HL-60/S4 treated with retinoic acid at 250 ng/mL for 4 days and 3 days (cell line): ENCODE results near the gene SMCO3.

Experiments used
- in situ Hi-C: fragments of 300-500 bp; cut with MboI; formaldehyde crosslinking; loops from 2 replicates; pipeline ENCODE4 v1.7.0; 2022; ENCODE audit warnings: low sequenced_read_pairs

The SMCO3 gene

DNA sequence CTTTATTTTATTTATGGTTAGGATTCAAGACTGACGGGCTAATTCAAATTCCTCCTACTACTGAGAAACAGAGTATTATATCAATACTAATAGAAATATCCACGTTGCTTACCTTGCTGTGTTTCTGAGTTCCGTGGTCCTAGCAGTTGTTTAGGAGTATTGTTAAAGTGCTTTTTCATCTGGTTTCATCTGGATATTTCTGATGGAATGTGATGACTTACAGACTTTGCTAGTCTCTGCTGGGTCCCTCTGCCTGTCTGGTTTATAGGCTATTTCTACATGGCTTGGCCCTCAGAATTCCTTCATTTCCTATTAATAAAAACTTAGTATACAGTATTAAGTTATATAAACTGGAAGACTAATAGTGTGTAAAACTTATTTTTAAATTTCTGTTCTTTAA is at the start of gene SMCO3:
SMCO3 (minus strand) TSS at position 169 of the 400 bp plus-strand sequence. CDS start 7,502 bp downstream, outside the sequence.
- in situ Hi-C loops: no loop called here

- in situ Hi-C loops: no loop called here
Measured at GRCh38 chr12:14860490-14860889, 46.5 kb upstream of the SMCO3 start.

DNA sequence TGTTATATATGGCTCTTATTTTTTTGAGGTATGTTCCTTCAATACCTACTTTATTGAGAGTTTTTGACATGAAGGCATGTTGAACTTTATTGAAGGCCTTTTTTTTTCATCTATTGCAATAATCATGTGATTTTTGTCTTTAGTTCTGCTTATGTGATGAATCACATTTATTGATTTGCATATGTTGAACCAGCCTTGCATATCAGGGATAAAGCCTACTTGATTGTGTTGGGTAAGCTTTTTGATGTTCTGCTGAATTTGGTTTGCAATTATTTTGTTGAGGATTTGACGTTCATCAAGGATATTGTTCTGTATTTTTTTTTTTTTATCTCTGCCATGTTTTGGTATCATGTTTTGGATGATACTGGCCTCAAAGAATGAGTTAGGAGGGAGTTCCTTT is 44.5 kb upstream of the SMCO3 start:
- in situ Hi-C loops: no loop called here

DNA sequence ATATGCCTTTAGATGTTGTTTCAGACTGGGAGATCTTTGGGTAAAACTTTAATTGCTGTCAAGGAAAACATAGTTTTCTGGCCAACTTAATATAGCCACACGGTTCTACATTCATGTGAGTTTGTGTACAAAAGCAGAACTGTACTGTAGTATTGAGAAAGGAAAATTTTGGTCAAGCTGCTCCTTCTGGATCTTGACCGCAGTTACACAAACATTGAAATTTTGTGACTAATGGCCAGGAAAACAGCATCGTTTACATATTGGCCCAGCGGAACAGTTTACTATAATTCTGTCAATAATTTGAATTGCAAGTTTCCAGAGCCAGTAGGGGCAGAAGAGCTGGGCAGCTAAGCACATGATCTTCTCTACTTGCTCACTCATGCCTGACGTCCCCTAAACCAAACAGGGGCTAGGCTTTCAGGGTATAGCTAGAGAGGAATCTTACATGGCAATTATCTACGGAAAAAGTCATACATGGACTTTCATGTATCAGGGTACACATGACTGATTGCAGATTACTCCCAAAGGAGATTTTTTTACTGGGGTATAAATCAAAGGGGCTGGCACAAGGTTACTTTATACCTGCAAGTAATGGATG is 40.7 kb upstream of the SMCO3 start:
- in situ Hi-C loops: no loop called here

DNA sequence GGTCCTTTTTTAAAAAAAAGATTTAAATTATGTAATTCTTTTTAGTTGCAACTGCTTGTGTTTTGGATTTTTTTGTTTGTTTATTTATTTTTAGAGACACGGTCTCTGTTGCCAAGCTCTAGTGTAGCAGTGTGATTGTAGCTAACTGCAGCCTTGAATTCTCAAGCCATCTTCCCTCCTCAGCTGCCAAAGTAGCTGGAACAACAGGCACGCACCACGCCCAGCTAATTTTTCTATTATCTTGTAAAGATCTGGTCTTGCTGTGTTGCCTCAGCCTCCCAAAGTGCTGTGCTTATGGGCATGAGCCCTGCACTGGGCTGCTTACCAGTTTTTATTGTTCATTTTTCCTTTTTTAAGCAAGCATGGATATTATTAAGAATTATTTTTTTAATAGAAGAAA is 40.0 kb upstream of the SMCO3 start:
- in situ Hi-C loops: no loop called here

DNA sequence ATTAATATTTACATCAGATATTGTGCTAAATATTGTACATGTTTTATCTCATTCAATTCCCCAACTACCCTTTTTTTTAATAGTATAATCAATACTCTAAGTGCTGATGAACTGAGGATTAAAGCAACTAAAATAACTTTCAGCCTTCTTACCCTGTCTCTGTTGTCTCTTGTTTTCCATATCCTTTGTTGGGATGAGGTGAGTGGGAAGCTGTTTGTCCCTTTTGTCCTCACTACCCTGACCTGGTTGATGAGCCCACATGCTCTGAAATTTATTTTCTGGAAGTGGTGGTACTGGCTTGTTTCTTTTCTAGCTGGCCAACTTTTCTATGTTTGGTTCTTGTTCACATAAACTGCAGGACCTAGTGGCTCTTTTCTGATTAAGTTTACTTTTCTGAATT is 38.9 kb upstream of the SMCO3 start:
- in situ Hi-C loops: no loop called here

DNA sequence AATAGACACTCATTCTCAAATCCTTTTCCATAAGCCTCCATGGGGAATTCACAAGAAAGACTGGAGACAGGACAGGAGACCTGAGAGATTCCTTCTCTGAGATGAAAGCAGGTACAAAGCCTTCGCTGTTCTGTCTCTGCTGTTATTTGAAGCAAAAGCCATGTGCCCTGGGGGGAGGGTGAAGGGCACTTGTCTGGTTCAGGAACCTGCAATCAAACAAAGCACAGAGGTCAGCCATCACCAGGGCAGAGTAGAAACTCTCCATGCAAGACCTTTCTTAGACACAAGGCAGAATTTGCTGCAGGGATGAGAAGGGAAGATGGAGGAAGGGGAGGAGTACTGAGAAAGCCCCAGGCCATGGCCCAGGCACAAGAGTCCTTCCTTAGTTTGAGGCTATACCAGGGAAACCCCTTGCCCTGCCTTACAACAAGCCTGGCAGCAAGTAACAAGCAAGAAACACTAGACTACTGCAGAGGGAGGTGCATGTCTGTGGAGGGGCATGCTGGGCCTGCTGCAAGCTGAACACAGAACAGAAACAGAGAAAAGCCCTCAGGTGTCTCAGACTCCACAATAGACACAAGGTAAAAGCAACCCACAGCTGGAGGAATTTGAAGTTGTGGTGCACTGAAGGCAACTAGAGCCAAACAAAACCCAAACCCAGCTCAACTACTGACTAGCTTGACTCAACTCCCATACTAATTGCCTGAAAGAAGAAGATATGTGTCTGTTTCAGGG is 37.1 kb upstream of the SMCO3 start:
- in situ Hi-C loops: no loop called here

DNA sequence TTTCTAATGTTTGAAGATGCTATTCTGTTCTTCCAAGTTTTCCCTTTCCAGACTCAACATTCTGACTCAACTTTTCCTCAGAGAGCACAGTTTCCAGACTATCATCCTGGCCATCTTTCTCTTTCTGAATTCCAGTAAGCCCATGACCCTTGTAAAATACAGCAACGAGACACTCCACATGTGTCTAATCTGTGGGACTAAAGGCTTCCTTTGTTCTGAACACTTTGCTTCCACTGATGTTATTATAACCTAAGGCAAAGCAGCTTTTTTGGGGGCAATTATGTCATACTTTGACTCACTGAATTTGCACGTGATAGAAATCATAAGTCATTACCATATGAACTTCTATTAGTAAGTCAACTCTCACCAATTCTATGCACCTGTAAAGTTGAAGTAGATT is 35.7 kb upstream of the SMCO3 start:
- in situ Hi-C loops: loop anchor here (10.0 to 25.0 kb wide), 2 partner anchors 155 to 413 kb away; no protein-coding TSS in a partner anchor

- in situ Hi-C loops: loop anchor here (10.0 to 25.0 kb wide), 2 partner anchors 158 to 415 kb away; no protein-coding TSS in a partner anchor
Measured at GRCh38 chr12:14846876-14847580, 33.0 kb upstream of the SMCO3 start.

DNA sequence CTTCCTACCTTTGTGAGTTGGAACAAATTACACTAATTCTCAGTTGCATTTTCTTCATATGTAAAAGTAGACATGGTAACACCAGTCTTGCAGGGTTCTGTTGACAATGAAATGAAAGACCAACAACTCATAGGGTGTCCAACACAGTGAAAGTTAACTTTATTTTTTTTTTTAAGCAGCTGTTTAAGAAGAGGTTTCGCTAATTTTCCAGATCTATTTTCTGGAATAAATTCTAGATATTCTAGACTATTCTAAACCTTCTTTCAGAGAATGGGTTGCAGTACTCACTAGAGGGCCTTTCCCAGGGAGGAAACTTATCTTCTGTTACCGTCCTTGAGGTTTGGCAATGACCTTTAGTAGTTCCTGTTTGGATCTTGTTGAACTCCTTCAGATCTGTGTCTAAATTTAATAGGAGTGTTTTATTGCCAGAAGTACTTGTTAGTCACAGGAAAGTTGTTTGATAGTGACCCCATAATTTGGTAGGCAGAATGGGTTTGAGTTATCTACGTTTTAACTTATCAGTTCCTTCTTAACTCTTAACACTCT is 32.1 kb upstream of the SMCO3 start:
- in situ Hi-C loops: loop anchor here (10.0 to 25.0 kb wide), 2 partner anchors 159 to 416 kb away; no protein-coding TSS in a partner anchor

GRCh38 chr12:14845350-14845750 is 31.4 kb upstream of the SMCO3 start:
- in situ Hi-C loops: loop anchor here (10.0 to 25.0 kb wide), 2 partner anchors 159 to 417 kb away; no protein-coding TSS in a partner anchor

GRCh38 chr12:14844401-14844800 is 30.4 kb upstream of the SMCO3 start:
- in situ Hi-C loops: loop anchor here (10.0 to 25.0 kb wide), 2 partner anchors 160 to 418 kb away; no protein-coding TSS in a partner anchor

- in situ Hi-C loops: loop anchor here (10.0 to 25.0 kb wide), 2 partner anchors 161 to 419 kb away; no protein-coding TSS in a partner anchor
Measured at GRCh38 chr12:14843425-14843887, 29.5 kb upstream of the SMCO3 start, which contains the start of gene ART4. Gene ART4, minus strand, starts transcription at chr12:14843526. Its CDS starts 413 bp downstream, at chr12:14843113.

DNA sequence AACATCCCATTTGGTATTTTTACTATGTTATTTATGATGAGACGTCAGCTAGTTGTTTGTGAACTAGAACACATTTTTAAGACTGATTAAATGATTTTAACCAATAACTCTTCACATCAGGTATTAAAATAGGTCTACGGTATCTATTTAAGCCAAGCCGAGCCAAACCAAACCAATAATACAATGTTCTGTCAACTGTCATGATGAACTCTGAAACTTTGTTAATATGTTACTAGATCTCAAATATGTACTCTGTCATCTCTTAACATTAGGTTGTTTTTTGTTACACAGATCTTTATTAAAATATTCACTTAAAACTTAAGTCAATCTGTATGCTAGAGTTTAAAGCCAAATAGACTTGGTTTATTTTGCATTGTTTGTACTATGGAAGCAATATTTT is 28.3 kb upstream of the SMCO3 start:
- in situ Hi-C loops: loop anchor here (10.0 to 25.0 kb wide), 2 partner anchors 162 to 420 kb away; no protein-coding TSS in a partner anchor

GRCh38 chr12:14841761-14842160 is 27.8 kb upstream of the SMCO3 start:
- in situ Hi-C loops: loop anchor here (10.0 to 25.0 kb wide), 2 partner anchors 163 to 421 kb away; no protein-coding TSS in a partner anchor

DNA sequence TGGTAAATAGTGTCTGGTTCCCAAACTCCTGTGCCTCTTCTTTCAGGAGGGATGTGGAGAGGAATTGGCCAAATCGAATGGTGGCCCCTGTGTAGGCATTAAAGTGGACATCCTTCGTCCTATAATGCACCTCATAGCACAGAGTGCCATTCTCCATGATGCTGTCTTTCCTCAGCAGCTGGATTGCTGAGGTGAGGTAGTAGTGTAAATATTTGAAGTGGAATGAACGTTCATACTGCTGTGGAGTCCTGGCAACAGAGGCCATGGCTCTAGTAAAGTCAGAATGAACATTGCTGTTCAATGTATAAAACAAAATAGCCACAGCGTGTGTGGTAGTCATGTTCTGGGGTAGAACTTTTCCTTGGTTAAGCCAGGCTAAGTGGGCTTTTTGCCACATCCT is 26.6 kb upstream of the SMCO3 start:
- in situ Hi-C loops: loop anchor here (10.0 to 25.0 kb wide), 2 partner anchors 164 to 422 kb away; no protein-coding TSS in a partner anchor

DNA sequence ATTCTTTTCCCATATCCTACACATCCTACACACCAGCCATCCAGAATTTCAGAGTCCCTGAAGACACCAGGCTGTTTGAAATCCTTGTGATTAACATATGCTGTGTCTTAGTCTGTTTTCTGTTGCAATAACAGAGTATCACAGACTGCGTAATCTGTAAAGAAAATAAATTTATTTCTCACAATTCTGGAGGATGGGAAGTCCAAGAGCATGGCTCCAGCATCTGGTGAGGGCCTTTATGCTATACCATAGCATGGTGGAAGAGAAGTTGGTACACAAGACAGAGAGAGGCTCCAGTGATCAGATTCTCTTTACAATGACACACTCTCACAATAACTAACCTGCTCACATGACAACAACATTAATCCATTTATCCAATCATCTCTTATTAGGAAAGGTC is 25.3 kb upstream of the SMCO3 start:
- in situ Hi-C loops: loop anchor here (25.0 kb wide), 1 partner anchor 423 kb away; no protein-coding TSS in a partner anchor

- in situ Hi-C loops: loop anchor here (25.0 kb wide), 1 partner anchor 426 kb away; no protein-coding TSS in a partner anchor
Measured at GRCh38 chr12:14836336-14837210, 22.6 kb upstream of the SMCO3 start.

DNA sequence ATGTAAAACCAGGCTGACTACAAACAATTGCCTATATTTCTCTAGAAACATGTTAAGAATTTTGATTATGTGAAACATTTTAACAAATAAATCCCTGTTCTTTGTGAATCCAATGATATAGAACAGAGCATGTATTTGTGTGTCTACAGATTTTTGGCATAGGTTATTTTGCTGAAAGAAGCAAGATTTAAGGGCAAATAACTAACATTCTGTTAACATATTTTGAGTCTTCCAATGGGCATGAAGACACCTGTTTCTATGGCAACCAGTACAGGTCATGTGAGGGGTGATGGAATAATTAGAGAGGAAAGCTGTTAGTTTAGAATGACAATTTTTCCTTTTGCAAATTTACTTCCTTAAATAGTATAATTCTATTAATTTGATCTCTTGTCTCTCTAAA is 20.5 kb upstream of the SMCO3 start:
- in situ Hi-C loops: loop anchor here (25.0 kb wide), 1 partner anchor 428 kb away; no protein-coding TSS in a partner anchor
